ENCODE results near the gene PILRA. TPM values are rescaled to one million over a fixed set of nuclear protein-coding genes. Genes with fewer than 3 reads are reported as not detected.

PILRA gene
- total RNA-seq, 4 donors from 2014 or later = 3.3 to 20.6 (median 6.7) TPM

DNA sequence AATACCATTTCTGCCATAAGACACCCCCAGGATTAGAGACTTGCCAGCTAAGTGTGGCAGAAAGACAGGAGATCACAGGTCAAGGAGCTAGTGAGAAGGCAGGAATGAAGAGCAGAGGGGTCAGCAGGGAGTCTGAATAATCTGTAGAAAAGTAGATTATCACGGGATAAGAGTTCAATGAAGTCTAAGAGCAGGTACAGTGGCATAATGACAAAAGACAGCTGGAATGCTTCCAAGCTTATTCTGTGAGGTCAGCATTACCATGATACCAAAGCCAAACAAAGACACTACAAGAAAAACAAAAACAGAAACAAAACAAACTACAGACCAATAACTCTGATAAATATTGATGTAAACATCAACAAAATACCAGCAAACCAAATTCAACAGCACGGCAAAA is 20.8 kb downstream of the PILRA start:
- DNase-seq = no peak
- Histone ChIP-seq H3K36me3 (no peaks in the 10 kb centered on the region), H3K27me3 (no peaks in the 10 kb centered on the region), H3K4me1 (no peaks in the 10 kb centered on the region), H3K27ac (no peak overlapping the region), H3K4me3 (no peak overlapping the region), H3K9me3 (no peaks in the 10 kb centered on the region)
- intact Hi-C loops (cut with DNase I; ENCODE audit: low total_unique reads) = no loop called here
- TF ChIP-seq POLR2A (IDR thresholded peaks at IDR 0.05) = no peak
- TF ChIP-seq, protein P1, sequence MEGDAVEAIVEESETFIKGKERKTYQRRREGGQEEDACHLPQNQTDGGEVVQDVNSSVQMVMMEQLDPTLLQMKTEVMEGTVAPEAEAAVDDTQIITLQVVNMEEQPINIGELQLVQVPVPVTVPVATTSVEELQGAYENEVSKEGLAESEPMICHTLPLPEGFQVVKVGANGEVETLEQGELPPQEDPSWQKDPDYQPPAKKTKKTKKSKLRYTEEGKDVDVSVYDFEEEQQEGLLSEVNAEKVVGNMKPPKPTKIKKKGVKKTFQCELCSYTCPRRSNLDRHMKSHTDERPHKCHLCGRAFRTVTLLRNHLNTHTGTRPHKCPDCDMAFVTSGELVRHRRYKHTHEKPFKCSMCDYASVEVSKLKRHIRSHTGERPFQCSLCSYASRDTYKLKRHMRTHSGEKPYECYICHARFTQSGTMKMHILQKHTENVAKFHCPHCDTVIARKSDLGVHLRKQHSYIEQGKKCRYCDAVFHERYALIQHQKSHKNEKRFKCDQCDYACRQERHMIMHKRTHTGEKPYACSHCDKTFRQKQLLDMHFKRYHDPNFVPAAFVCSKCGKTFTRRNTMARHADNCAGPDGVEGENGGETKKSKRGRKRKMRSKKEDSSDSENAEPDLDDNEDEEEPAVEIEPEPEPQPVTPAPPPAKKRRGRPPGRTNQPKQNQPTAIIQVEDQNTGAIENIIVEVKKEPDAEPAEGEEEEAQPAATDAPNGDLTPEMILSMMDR (IDR thresholded peaks at IDR 0.05) = no peak

DNA sequence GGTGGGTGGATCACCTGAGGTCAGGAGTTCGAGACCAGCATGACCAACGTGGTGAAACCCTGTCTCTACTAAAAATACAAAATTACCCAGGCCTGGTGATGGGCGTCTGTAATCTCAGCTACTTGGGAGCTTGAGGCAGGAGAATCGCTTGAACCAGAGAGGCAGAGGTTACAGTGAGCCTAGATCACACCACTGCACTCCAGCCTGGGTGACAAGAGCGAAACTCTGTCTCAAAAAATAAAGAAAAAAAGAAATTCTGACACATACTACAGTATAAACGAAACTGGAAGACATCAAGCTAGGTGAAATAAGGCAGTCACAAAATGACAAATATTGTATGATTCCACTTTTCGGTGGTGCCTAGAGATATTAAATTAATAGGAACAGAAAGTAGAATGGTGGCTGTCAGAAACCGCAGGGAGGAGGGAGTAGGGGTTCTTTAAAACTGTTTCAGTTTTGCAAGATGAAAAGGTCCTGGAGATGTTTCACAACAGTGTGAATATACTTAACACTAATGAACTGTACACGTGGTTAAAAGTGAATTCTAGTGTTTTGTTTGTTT is 23.2 kb downstream of the PILRA start:
- intact Hi-C loops (cut with DNase I; ENCODE audit: low total_unique reads) = no loop called here
- no peak overlapping the region for H3K4me3 ChIP-seq
- no peaks in the 10 kb centered on the region for H3K4me1 ChIP-seq
- no peaks in the 10 kb centered on the region for H3K36me3 ChIP-seq
- DNase-seq = no peak
- H3K27ac ChIP-seq = no peak overlapping the region
- H3K9me3 ChIP-seq = no peaks in the 10 kb centered on the region
- TF ChIP-seq POLR2A (IDR thresholded peaks at IDR 0.05) = no peak
- TF ChIP-seq, protein P1 (IDR thresholded peaks at IDR 0.05) = no peak
- H3K27me3 ChIP-seq = no peaks in the 10 kb centered on the region

DNA sequence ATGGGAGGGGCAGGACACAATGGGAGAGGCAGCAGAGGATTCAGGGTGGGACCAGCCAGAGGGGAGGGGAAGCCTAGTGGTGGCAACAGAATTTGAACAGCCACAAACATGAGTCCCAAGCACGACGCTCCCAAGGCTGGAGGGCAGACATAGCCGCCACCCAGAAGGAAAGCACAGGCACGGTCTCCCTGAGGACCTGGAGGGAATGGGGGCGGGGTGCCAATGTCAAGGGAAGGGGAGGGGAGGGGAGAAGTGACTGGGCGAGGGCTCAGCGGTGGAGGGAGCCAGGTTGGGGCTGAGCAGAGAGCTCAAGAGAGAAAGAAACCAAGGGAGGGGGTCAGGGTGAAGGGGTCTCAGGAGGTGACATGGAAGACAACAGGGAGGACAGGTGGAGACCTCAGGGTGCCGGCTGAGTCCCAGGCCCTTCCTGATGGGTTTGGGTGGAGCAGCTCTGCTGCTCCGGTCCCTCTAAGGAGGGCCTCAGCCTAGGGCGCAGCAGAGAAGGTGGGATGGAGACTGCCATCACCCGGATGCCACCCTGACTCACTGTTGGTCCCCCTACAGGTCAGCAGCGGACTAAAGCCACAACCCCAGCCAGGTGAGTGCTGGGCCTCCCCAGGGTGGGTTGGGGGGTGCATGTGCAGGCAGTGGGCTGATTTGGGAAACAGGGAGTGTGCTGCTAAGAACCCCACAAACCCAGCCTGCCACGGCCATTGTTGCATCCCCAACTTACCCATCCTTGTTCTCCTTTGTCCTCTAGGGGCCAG is 24.2 kb downstream of the PILRA start:
- H3K4me1 ChIP-seq = no peaks in the 10 kb centered on the region
- no peak for TF ChIP-seq POLR2A (IDR thresholded peaks at IDR 0.05)
- TF ChIP-seq, protein P1 (IDR thresholded peaks at IDR 0.05) = no peak
- H3K4me3 ChIP-seq = no peak overlapping the region
- no peaks in the 10 kb centered on the region for H3K36me3 ChIP-seq
- DNase-seq = no peak
- no peaks in the 10 kb centered on the region for H3K27me3 ChIP-seq
- H3K27ac ChIP-seq = no peak overlapping the region
- intact Hi-C loops (cut with DNase I; ENCODE audit: low total_unique reads) = no loop called here
- no peaks in the 10 kb centered on the region for H3K9me3 ChIP-seq

DNA sequence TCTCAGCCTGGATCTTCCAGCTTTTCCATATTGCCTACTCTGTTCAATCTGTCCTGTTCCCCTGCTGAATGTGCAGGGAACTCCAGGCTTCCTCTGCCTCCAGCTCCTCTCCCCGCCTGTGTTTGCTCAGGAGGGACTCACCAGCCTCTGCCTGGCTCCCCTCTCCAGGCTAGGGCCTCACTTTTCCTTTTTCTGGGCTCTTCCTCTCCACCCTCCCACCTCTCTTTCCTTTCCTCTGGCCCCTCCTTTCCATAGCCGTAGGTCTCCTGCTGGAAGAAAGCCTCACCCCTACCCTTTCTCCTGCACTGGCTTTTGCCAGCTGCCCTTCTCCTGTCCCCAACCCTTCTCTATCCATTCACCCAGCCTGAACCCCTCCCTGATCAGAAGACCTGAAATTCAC is 25.0 kb downstream of the PILRA start:
- TF ChIP-seq POLR2A (IDR thresholded peaks at IDR 0.05) = no peak
- TF ChIP-seq, protein P1 (IDR thresholded peaks at IDR 0.05) = no peak
- DNase-seq = no peak

DNA sequence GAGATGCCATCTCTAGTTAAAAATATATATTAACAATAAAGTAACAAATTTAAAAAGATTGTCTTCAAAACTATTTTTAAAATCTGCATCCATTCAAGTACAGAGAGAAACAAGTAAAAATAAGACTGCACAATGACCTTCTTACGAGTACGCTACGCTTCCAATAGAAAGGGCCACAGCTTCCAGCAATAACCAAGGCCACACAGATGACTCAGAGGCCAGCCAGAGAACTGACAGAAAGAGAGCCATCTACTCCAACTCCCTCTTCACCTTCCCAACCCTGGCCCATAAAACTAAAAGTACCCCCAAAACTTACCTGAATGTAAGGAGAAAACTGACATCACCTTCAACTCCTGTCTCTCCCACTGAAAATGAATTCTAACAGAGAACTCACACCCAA is 26.8 kb downstream of the PILRA start:
- H3K27ac ChIP-seq = no peak overlapping the region
- H3K4me3 ChIP-seq = no peak overlapping the region
- no peaks in the 10 kb centered on the region for H3K4me1 ChIP-seq
- TF ChIP-seq, protein P1 (IDR thresholded peaks at IDR 0.05) = no peak
- no peak for TF ChIP-seq POLR2A (IDR thresholded peaks at IDR 0.05)
- intact Hi-C loops (cut with DNase I; ENCODE audit: low total_unique reads) = no loop called here
- no peak for DNase-seq
- H3K27me3 ChIP-seq = no peaks in the 10 kb centered on the region
- no peaks in the 10 kb centered on the region for H3K9me3 ChIP-seq
- H3K36me3 ChIP-seq = no peaks in the 10 kb centered on the region

More for the DNA sequence above, 25.0 kb downstream of the PILRA start:
- intact Hi-C loops (cut with DNase I; ENCODE audit: low total_unique reads) = no loop called here
- Histone ChIP-seq H3K4me1 (no peaks in the 10 kb centered on the region), H3K36me3 (no peaks in the 10 kb centered on the region), H3K9me3 (no peaks in the 10 kb centered on the region), H3K27me3 (no peaks in the 10 kb centered on the region), H3K4me3 (no peak overlapping the region), H3K27ac (no peak overlapping the region)

Data from uterus (tissue), 4 donors.